ENCODE data around the gene PIK3C3.

PIK3C3 gene

GRCh38 chr18:41954827-41955613 lies at the start of gene PIK3C3:
Gene PIK3C3, plus strand, starts transcription at chr18:41955234. Its CDS starts 58 bp downstream, at chr18:41955292.
- H3K36me3 ChIP-seq (ENCODE audit: insufficient read depth, low read depth, low read length): peaks cover 24% of the 10 kb centered on the region
- H3K4me3 ChIP-seq (ENCODE audit: low read length): peak within 1 kb of the TSS; percentile 100
- H3K27me3 ChIP-seq (ENCODE audit: insufficient read depth, low read length): peaks cover 20% of the 10 kb centered on the region; the same call in 1 of the 2 replicates
- peak within 1 kb of the TSS; percentile 86 for H3K9ac ChIP-seq (ENCODE audit: low read depth, low read length)
- 0 out of 2 replicates have a peak, but pooled peaks cover 5% of the 10 kb centered on the region for H3K4me1 ChIP-seq (ENCODE audit: insufficient read depth, low read length)
- peak within 1 kb of the TSS; percentile 55 for H3K27ac ChIP-seq (ENCODE audit: low read length)
- no peaks in the 10 kb centered on the region for H3K9me3 ChIP-seq (ENCODE audit: insufficient read depth, low read depth, low read length)

DNA sequence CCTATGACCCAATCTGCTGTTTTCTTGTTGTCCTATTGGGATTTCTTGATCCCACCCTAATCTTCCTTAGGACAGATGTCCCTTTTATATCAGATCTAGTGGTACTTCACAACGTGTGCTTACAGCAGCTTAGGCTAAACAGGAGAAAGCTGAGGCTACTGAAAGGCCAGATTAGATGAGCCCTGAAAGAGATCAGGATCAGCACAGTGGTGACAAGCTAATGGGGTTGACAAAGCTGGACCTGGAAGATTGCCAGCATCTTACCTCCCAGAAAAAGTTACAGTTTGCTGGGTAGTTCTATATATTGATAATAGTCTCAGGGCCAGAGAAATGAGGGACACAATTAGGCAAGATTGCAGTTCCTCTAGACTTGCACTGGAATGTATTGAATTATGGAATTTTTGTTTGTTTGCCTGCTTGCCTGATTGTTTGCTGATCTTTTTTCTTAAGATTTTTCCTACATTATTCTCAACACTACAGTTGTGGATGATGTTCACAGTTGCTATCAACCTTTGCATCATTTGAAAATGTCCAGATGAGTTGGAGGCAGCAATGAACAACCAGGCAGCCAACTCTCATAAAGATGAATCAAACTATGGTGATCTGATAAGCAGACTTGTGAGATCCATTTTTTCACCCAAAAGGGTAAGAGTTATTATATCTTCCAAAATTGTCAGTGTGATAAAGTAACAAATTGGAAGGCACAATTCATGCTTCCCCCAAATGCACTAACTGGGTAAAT lies 49.1 kb upstream of the PIK3C3 start:
- Histone ChIP-seq H3K27me3 (ENCODE audit: insufficient read depth, low read length) (no peaks in the 10 kb centered on the region), H3K9me3 (ENCODE audit: insufficient read depth, low read depth, low read length) (no peaks in the 10 kb centered on the region), H3K36me3 (ENCODE audit: insufficient read depth, low read depth, low read length) (no peaks in the 10 kb centered on the region), H3K27ac (ENCODE audit: low read length) (no peak overlapping the region), H3K9ac (ENCODE audit: low read depth, low read length) (no peak overlapping the region), H3K4me3 (ENCODE audit: low read length) (no peak overlapping the region), H3K4me1 (ENCODE audit: insufficient read depth, low read length) (no peaks in the 10 kb centered on the region)

- no peaks in the 10 kb centered on the region for H3K4me1 ChIP-seq (ENCODE audit: insufficient read depth, low read length)
- no peaks in the 10 kb centered on the region for H3K36me3 ChIP-seq (ENCODE audit: insufficient read depth, low read depth, low read length)
- H3K9me3 ChIP-seq (ENCODE audit: insufficient read depth, low read depth, low read length): no peaks in the 10 kb centered on the region
- H3K27me3 ChIP-seq (ENCODE audit: insufficient read depth, low read length): no peaks in the 10 kb centered on the region
- H3K9ac ChIP-seq (ENCODE audit: low read depth, low read length): no peak overlapping the region
- no peak overlapping the region for H3K27ac ChIP-seq (ENCODE audit: low read length)
- H3K4me3 ChIP-seq (ENCODE audit: low read length): no peak overlapping the region
Measured at GRCh38 chr18:41906528-41907146, 48.4 kb upstream of the PIK3C3 start.

GRCh38 chr18:41917181-41917580 lies 37.9 kb upstream of the PIK3C3 start:
- H3K27ac ChIP-seq (ENCODE audit: low read length): no peak overlapping the region
- H3K27me3 ChIP-seq (ENCODE audit: insufficient read depth, low read length): no peaks in the 10 kb centered on the region
- no peaks in the 10 kb centered on the region for H3K4me1 ChIP-seq (ENCODE audit: insufficient read depth, low read length)
- H3K4me3 ChIP-seq (ENCODE audit: low read length): no peak overlapping the region
- no peaks in the 10 kb centered on the region for H3K9me3 ChIP-seq (ENCODE audit: insufficient read depth, low read depth, low read length)
- H3K9ac ChIP-seq (ENCODE audit: low read depth, low read length): no peak overlapping the region
- no peaks in the 10 kb centered on the region for H3K36me3 ChIP-seq (ENCODE audit: insufficient read depth, low read depth, low read length)

- Histone ChIP-seq H3K9me3 (ENCODE audit: insufficient read depth, low read depth, low read length) (no peaks in the 10 kb centered on the region), H3K27me3 (ENCODE audit: insufficient read depth, low read length) (no peaks in the 10 kb centered on the region), H3K9ac (ENCODE audit: low read depth, low read length) (no peak overlapping the region), H3K27ac (ENCODE audit: low read length) (no peak overlapping the region), H3K4me3 (ENCODE audit: low read length) (no peak overlapping the region), H3K4me1 (ENCODE audit: insufficient read depth, low read length) (no peaks in the 10 kb centered on the region), H3K36me3 (ENCODE audit: insufficient read depth, low read depth, low read length) (no peaks in the 10 kb centered on the region)
Measured at GRCh38 chr18:41921770-41922169, 33.3 kb upstream of the PIK3C3 start.

GRCh38 chr18:41922176-41922575 lies 32.9 kb upstream of the PIK3C3 start:
- Histone ChIP-seq H3K27me3 (ENCODE audit: insufficient read depth, low read length) (no peaks in the 10 kb centered on the region), H3K9ac (ENCODE audit: low read depth, low read length) (no peak overlapping the region), H3K36me3 (ENCODE audit: insufficient read depth, low read depth, low read length) (no peaks in the 10 kb centered on the region), H3K9me3 (ENCODE audit: insufficient read depth, low read depth, low read length) (no peaks in the 10 kb centered on the region), H3K4me3 (ENCODE audit: low read length) (no peak overlapping the region), H3K27ac (ENCODE audit: low read length) (no peak overlapping the region), H3K4me1 (ENCODE audit: insufficient read depth, low read length) (no peaks in the 10 kb centered on the region)

GRCh38 chr18:41922841-41923240 lies 32.2 kb upstream of the PIK3C3 start:
- Histone ChIP-seq H3K27ac (ENCODE audit: low read length) (no peak overlapping the region), H3K4me3 (ENCODE audit: low read length) (no peak overlapping the region), H3K9ac (ENCODE audit: low read depth, low read length) (no peak overlapping the region), H3K27me3 (ENCODE audit: insufficient read depth, low read length) (no peaks in the 10 kb centered on the region), H3K9me3 (ENCODE audit: insufficient read depth, low read depth, low read length) (no peaks in the 10 kb centered on the region), H3K36me3 (ENCODE audit: insufficient read depth, low read depth, low read length) (no peaks in the 10 kb centered on the region), H3K4me1 (ENCODE audit: insufficient read depth, low read length) (no peaks in the 10 kb centered on the region)

DNA sequence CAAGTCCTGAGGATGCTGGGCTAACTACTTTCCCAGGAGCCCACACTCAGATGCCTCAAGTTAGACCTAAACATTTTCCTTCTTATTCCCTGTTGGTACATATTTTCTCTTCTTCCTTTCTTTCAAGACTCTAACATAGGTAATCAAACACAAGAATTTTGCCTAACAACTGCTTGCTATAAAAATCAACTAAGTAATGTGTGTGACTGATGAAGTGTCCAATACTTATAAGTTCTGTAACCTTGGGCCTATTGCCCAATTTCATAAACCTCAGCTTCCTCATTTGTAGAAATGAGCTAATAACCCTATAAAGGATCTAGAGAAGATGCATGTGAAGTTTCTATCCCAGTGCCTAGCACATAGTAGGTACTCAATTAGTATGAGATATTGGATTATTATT lies 31.6 kb upstream of the PIK3C3 start:
- Histone ChIP-seq H3K36me3 (ENCODE audit: insufficient read depth, low read depth, low read length) (no peaks in the 10 kb centered on the region), H3K9ac (ENCODE audit: low read depth, low read length) (no peak overlapping the region), H3K4me1 (ENCODE audit: insufficient read depth, low read length) (no peaks in the 10 kb centered on the region), H3K27me3 (ENCODE audit: insufficient read depth, low read length) (no peaks in the 10 kb centered on the region), H3K27ac (ENCODE audit: low read length) (no peak overlapping the region), H3K9me3 (ENCODE audit: insufficient read depth, low read depth, low read length) (no peaks in the 10 kb centered on the region), H3K4me3 (ENCODE audit: low read length) (no peak overlapping the region)

DNA sequence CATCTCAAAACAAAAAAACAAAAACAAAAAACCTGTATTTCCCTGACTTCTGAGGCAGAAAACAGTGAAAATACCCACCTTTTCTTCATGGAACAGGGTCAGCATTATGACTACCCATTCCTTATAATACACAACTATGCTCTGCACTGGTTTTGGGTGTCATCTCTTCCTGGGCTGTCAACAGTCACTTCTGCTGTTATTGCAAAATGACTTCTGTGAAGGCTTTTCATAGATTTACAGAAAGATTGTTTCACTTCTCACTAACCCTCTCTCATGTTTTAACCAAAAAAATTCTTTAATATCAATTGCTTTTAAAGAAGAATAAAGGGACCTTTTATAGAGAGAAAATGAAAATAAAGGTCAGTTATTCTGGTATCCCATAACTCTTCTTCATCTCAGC lies 26.5 kb upstream of the PIK3C3 start:
- Histone ChIP-seq H3K27ac (ENCODE audit: low read length) (no peak overlapping the region), H3K4me3 (ENCODE audit: low read length) (no peak overlapping the region), H3K9ac (ENCODE audit: low read depth, low read length) (no peak overlapping the region), H3K9me3 (ENCODE audit: insufficient read depth, low read depth, low read length) (no peaks in the 10 kb centered on the region), H3K27me3 (ENCODE audit: insufficient read depth, low read length) (no peaks in the 10 kb centered on the region), H3K36me3 (ENCODE audit: insufficient read depth, low read depth, low read length) (no peaks in the 10 kb centered on the region), H3K4me1 (ENCODE audit: insufficient read depth, low read length) (no peaks in the 10 kb centered on the region)

GRCh38 chr18:41932899-41933298 lies 22.1 kb upstream of the PIK3C3 start:
- H3K4me1 ChIP-seq (ENCODE audit: insufficient read depth, low read length): no peaks in the 10 kb centered on the region; the same call in none of the 2 replicates
- no peak overlapping the region for H3K4me3 ChIP-seq (ENCODE audit: low read length)
- H3K9ac ChIP-seq (ENCODE audit: low read depth, low read length): no peak overlapping the region
- no peaks in the 10 kb centered on the region for H3K36me3 ChIP-seq (ENCODE audit: insufficient read depth, low read depth, low read length)
- H3K27ac ChIP-seq (ENCODE audit: low read length): no peak overlapping the region
- H3K9me3 ChIP-seq (ENCODE audit: insufficient read depth, low read depth, low read length): no peaks in the 10 kb centered on the region
- H3K27me3 ChIP-seq (ENCODE audit: insufficient read depth, low read length): no peaks in the 10 kb centered on the region

- Histone ChIP-seq H3K9ac (ENCODE audit: low read depth, low read length) (no peak overlapping the region), H3K9me3 (ENCODE audit: insufficient read depth, low read depth, low read length) (no peaks in the 10 kb centered on the region), H3K27ac (ENCODE audit: low read length) (no peak overlapping the region), H3K4me3 (ENCODE audit: low read length) (no peak overlapping the region), H3K36me3 (ENCODE audit: insufficient read depth, low read depth, low read length) (no peaks in the 10 kb centered on the region), H3K4me1 (ENCODE audit: insufficient read depth, low read length) (no peaks in the 10 kb centered on the region; the same call in none of the 2 replicates), H3K27me3 (ENCODE audit: insufficient read depth, low read length) (no peaks in the 10 kb centered on the region)
Measured at GRCh38 chr18:41933778-41934177, 21.3 kb upstream of the PIK3C3 start.
